ENCODE data around the gene BSND.

BSND gene

GRCh38 chr1:55049271-55049913 lies 50.7 kb downstream of the BSND start:
- no peak for DNase-seq

DNA sequence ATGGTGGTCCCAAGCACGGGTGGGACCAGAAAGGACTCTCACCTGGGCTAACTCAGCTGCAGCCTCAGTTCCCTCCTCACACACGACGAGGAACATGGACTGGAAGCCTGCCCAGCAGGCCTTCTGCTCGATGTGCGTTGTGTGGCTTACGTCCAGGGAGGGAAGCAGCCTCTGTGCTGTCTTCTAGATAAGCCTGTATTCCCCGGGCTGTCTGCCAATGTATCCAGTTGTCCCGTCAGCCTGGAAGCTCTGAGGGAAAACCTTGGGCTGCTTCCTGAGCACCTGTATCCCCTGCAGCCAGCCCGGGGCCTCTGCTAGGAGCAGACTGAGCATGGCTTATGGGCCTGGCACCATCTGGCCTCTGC lies 51.2 kb downstream of the BSND start:
- no peak for DNase-seq

- DNase-seq, result no peak
Measured at GRCh38 chr1:55050283-55050682, 51.5 kb downstream of the BSND start.

GRCh38 chr1:55051169-55051568 lies 52.4 kb downstream of the BSND start:
- no peak for DNase-seq

DNA sequence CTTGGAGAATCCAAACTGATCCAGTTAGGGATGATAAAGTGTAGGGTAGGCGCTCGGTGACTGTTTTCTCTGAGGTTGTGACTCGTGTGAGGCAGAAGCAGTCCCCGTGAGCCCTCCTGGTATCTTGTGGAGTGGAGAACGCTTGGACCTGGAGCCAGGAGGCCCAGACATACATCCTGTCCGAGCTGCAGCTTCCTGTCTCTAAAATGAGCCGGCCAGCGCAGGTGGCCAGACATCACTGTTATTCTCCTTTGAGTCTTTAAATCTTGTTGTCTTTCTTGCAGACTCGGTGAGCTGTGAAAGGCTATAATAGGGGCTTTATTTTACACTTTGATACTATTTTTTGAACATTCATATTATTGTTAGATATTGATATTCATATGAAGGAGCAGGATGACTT lies 52.9 kb downstream of the BSND start:
- DNase-seq, result no peak

GRCh38 chr1:55052221-55053142 lies 53.7 kb downstream of the BSND start:
- no peak for DNase-seq

DNA sequence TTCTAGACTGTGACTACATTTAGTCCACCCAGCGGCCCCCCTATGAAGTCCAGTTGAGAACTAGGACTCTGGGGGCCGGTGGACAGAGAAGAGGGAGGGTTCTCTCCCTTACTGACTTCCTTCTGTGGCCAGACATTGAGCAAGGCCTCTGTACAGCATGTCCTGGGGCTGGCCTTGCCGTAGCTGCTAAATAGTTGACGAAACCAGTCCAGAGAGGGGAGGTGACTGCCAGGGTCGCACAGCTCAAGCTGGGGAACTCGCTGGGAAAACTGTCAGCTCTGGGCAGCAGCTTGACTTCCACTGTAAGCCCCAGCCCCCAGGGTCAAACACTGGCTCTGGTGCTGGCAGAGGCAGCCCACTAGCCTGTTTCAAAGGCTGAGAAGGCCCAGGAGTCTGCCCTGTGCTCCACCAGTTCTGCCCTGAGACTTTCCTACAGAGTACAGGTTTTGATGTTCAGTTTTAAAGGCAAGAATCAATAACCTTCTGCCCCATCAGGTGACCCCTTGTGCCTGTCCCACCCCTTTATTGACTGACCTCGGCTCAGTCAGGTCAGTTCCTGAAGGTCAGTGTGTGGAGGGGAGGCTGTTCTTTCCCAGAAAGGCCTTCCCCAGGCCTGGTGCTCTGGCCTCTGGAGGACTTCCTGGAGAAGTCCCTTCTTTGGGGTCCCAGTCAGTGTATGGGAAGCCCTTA lies 54.7 kb downstream of the BSND start:
- DNase-seq, result no peak

GRCh38 chr1:55054396-55054795 lies 55.7 kb downstream of the BSND start:
- no peak for DNase-seq

GRCh38 chr1:55055084-55055882 lies 56.5 kb downstream of the BSND start:
- DNase-seq, result no peak

DNA sequence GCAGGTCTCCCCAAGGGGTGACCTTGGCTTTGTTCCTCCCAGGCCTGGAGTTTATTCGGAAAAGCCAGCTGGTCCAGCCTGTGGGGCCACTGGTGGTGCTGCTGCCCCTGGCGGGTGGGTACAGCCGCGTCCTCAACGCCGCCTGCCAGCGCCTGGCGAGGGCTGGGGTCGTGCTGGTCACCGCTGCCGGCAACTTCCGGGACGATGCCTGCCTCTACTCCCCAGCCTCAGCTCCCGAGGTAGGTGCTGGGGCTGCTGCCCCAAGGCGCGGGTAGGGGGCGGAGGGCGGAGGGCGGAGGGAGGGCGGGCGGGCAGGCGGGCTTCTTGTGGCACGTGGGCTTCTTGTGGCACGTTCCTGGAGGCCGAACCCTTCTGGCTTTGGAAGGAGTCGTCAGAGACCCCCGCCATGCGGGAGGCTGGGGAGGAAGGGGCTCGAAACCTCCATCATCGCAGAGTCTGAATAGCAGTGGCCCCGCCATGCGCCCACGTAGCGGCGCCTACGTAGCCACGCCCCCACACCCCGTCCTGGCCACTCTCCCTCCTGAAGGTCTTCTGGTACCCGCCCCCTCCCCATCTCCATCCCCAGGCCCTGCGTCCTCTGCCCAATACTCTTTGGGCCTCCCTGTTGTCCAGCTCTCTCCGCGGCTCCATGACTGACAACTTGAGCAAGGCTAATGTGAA lies 57.4 kb downstream of the BSND start:
- no peak for DNase-seq

DNA sequence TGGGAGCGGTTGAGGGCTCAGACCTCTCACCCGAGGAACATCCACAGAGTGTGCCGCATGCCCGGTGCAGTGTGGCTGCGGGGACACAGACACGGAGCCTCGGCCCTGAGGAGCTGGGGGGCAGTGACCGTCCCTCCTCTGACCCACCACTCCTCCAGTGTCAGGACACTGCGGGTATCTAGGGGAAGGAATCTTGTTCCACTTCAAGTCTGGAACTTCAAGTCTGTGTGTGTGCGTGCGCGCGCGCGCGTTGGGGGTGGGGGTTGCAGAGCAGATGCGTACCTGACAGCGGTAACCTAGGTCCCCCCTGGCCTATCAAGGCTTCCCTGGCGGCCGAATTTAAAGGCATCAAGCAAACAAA lies 57.9 kb downstream of the BSND start:
- DNase-seq, result no peak

- no peak for DNase-seq
Measured at GRCh38 chr1:55057270-55057955, 58.7 kb downstream of the BSND start.

DNA sequence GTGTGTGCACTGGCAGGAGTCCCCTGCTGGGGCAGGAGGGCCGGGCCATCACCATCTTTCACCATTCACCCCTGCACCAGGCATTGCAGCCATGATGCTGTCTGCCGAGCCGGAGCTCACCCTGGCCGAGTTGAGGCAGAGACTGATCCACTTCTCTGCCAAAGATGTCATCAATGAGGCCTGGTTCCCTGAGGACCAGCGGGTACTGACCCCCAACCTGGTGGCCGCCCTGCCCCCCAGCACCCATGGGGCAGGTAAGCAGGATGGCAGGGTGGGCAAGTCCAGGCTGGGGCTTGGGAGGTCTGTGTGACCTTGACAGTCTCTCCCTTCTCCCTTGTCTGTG lies 59.2 kb downstream of the BSND start:
- DNase-seq, result no peak

GRCh38 chr1:55059302-55060132 lies 60.8 kb downstream of the BSND start:
- DNase-seq, result no peak

- no peak for DNase-seq
Measured at GRCh38 chr1:55060133-55060999, 61.6 kb downstream of the BSND start.

DNA sequence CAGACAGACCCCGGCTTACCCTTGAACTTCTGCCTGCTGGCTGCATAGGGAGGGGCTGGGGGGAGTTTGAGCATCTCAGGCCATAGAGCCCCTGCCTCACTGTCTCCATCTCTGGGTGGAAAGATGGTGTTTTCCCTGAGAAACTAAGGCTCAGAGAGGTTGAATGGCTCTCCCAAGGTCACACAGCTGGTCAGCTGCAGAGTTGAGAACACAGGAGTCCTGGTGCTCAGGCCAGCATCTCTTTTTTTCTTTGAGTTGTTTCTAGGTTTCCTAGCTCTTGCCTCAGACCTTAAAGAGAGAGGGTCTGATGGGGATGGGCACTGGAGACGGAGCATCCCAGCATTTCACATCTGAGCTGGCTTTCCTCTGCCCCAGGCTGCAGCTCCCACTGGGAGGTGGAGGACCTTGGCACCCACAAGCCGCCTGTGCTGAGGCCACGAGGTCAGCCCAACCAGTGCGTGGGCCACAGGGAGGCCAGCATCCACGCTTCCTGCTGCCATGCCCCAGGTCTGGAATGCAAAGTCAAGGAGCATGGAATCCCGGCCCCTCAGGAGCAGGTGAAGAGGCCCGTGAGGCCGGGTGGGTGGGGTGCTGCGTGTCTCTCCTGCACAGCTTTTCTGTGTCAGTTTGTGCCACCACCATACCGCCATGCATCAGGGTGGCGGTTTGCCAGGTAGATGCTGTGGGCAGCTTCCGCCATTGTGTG lies 62.4 kb downstream of the BSND start:
- DNase-seq, result no peak
